PC-9 (cell line): ENCODE data around the gene PVALEF. TPM values are rescaled to one million over a fixed set of nuclear protein-coding genes. Genes with fewer than 3 reads are reported as not detected.

Experiments used
- BruUV-seq: library from RNA; stranded (reverse); fragments of 400-500 nt; replicated peaks from 2 replicates; lab custom pipeline; 2021; lab: Mats Ljungman, UMichigan
- CTCF ChIA-PET: fragments of 300-600 bp; sonication (Branson Sonifier 250); formaldehyde crosslinking; loops from one replicate; lab custom pipeline; 2022; ENCODE audit warnings: antibody characterized with exemption; lab: Charles Lee
- POLR2A ChIA-PET: fragments of 300-600 bp; sonication (Branson Sonifier 250); formaldehyde crosslinking; loops from one replicate; lab custom pipeline; 2022; ENCODE audit warnings: antibody characterized with exemption; ENCODE audit not compliant: unreplicated experiment; lab: Charles Lee
- DNase-seq, 2 experiments: peaks; one replicate each; pipeline versions ENCODE4 v3.0.0 to v3.0.0-alpha.2; 2015 to 2022; ENCODE audit warnings: mixed read lengths in 1 of 2
- H2AFZ ChIP-seq: fragments of 200-600 bp; sonication (generic); 2 replicates; pipeline ENCODE4 v1.8.1; 2017; ENCODE audit warnings: antibody characterized with exemption
- H3F3A ChIP-seq: fragments of 200-600 bp; sonication (generic); 2 replicates; pipeline ENCODE4 v1.8.1; 2017; ENCODE audit warnings: antibody characterized with exemption, mild to moderate bottlenecking, low read depth; ENCODE audit not compliant: insufficient read depth
- H3K27ac ChIP-seq: fragments of 200-600 bp; sonication (generic); 2 replicates; pipeline ENCODE4 v1.6.1; 2016; ENCODE audit warnings: mixed run types
- H3K27me3 ChIP-seq: fragments of 200-600 bp; sonication (generic); 2 replicates; pipeline ENCODE4 v1.6.1; 2016; ENCODE audit warnings: low read depth, mixed run types; ENCODE audit not compliant: insufficient read depth
- H3K36me3 ChIP-seq: fragments of 200-600 bp; sonication (generic); 2 replicates; pipeline ENCODE4 v1.6.1; 2016; ENCODE audit warnings: low read depth, mixed run types
- H3K4me1 ChIP-seq: fragments of 200-600 bp; sonication (generic); replicated peaks from 2 replicates; pipeline ENCODE4 v1.6.1; 2016; ENCODE audit warnings: mixed run types; ENCODE audit not compliant: insufficient read depth
- H3K4me2 ChIP-seq: fragments of 200-600 bp; sonication (generic); 2 replicates; pipeline ENCODE4 v1.6.1; 2017; ENCODE audit warnings: mixed run types
- H3K4me3 ChIP-seq: fragments of 200-600 bp; sonication (generic); 2 replicates; pipeline ENCODE4 v1.6.1; 2016; ENCODE audit warnings: mixed run types
- H3K79me2 ChIP-seq: fragments of 200-600 bp; sonication (generic); 2 replicates; pipeline ENCODE4 v1.6.1; 2017; ENCODE audit warnings: low read depth, mixed run types
- H3K9me2 ChIP-seq: fragments of 200-600 bp; sonication (generic); 2 replicates; pipeline ENCODE4 v1.8.1; 2017; ENCODE audit warnings: mild to moderate bottlenecking; ENCODE audit not compliant: insufficient read depth
- H3K9me3 ChIP-seq: fragments of 200-600 bp; sonication (generic); 2 replicates; pipeline ENCODE4 v1.8.1; 2016; ENCODE audit warnings: low read depth; ENCODE audit not compliant: insufficient read depth
- H4K20me1 ChIP-seq: fragments of 200-600 bp; sonication (generic); 2 replicates; pipeline ENCODE4 v1.8.1; 2017; ENCODE audit not compliant: insufficient read depth
- CTCF ChIP-seq: fragments of 200-600 bp; sonication (generic); conservative IDR thresholded peaks from 2 replicates; pipeline ENCODE4 v1.6.1; 2017; ENCODE audit warnings: mixed run types, antibody characterized with exemption, mild to moderate bottlenecking, moderate library complexity
- EZH2 ChIP-seq: fragments of 200-600 bp; sonication (generic); IDR thresholded peaks from 2 replicates; pipeline ENCODE4 v1.8.0; 2017; ENCODE audit warnings: antibody characterized with exemption, low read depth
- intact Hi-C: fragments of 100-400 bp; cut with micrococcal nuclease; formaldehyde crosslinking; loops from one replicate; pipeline ENCODE4 v1.10.0; 2022; ENCODE audit not compliant: unreplicated experiment
- total RNA-seq: library from RNA; stranded (reverse); gene quantifications from 2 replicates; pipeline ENCODE4 v1.2.3, GENCODE V29; 2021

PVALEF gene
- total RNA-seq, 1 experiment from 2014 or later: not detected

DNA sequence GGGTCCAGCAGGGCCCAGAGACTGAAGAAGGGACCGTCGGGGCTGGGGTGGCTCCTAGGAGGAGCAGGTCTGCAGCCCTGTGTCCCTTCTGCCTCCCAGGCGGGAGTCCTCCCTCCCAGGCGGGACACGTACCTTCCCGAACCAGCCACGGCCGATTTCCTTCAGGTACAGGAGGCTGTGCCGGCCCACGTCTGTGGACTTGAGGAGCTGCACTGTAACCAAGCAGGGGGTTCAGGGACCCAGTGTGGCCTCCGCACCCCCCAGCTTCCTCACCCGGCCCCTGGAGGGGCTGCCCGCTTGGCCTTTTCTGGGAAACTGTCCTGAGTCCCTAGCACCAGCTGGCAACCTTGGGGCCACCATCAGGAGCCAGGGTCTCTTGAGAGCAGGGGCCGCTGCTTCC, 37.0 kb upstream of the PVALEF start:
- Histone ChIP-seq H3K27me3 (no peaks in the 10 kb centered on the region), H3F3A (no peaks in the 10 kb centered on the region), H3K27ac (no peak overlapping the region), H3K4me1 (no peaks in the 10 kb centered on the region), H3K36me3 (no peaks in the 10 kb centered on the region), H3K9me3 (no peaks in the 10 kb centered on the region), H4K20me1 (no peaks in the 10 kb centered on the region), H3K79me2 (no peaks in the 10 kb centered on the region), H3K4me2 (no peak overlapping the region), H3K9me2 (no peaks in the 10 kb centered on the region), H3K4me3 (no peak overlapping the region), H2AFZ (no peak overlapping the region)
- TF ChIP-seq CTCF: no peak
- no peak for TF ChIP-seq EZH2
- DNase-seq: no peak
- intact Hi-C loops: no loop called here
- ChIA-PET POLR2A (no interaction called here), CTCF (no interaction called here)
- no TSS peak for BruUV-seq

GRCh38 chr17:81128774-81129173, 36.5 kb upstream of the PVALEF start:
- H3K9me3 ChIP-seq: no peaks in the 10 kb centered on the region
- H3K9me2 ChIP-seq: no peaks in the 10 kb centered on the region
- intact Hi-C loops: no loop called here
- no peak overlapping the region for H3K4me3 ChIP-seq
- no peaks in the 10 kb centered on the region for H3F3A ChIP-seq
- H3K79me2 ChIP-seq: no peaks in the 10 kb centered on the region
- no peaks in the 10 kb centered on the region for H3K27me3 ChIP-seq
- H4K20me1 ChIP-seq: no peaks in the 10 kb centered on the region
- no peaks in the 10 kb centered on the region for H3K36me3 ChIP-seq
- BruUV-seq: no TSS peak
- H3K4me2 ChIP-seq: no peak overlapping the region
- H3K27ac ChIP-seq: no peak overlapping the region
- no peak overlapping the region for H2AFZ ChIP-seq
- no peaks in the 10 kb centered on the region for H3K4me1 ChIP-seq
- POLR2A ChIA-PET: no interaction called here
- TF ChIP-seq EZH2 (no peak), CTCF (no peak)
- CTCF ChIA-PET: no interaction called here
- DNase-seq: no peak

GRCh38 chr17:81129289-81129688, 36.0 kb upstream of the PVALEF start:
- DNase-seq: no peak
- H3F3A ChIP-seq: no peaks in the 10 kb centered on the region
- ChIA-PET POLR2A (no interaction called here), CTCF (no interaction called here)
- H3K9me3 ChIP-seq: no peaks in the 10 kb centered on the region
- no peak; the same call in 1 of the 2 replicates for TF ChIP-seq CTCF
- no peak for TF ChIP-seq EZH2
- BruUV-seq: no TSS peak
- no peaks in the 10 kb centered on the region for H4K20me1 ChIP-seq
- intact Hi-C loops: no loop called here
- H3K27me3 ChIP-seq: no peaks in the 10 kb centered on the region
- H3K36me3 ChIP-seq: no peaks in the 10 kb centered on the region
- H3K4me1 ChIP-seq: no peaks in the 10 kb centered on the region
- H3K4me2 ChIP-seq: no peak overlapping the region
- no peak overlapping the region for H2AFZ ChIP-seq
- no peaks in the 10 kb centered on the region for H3K9me2 ChIP-seq
- no peak overlapping the region for H3K27ac ChIP-seq
- H3K4me3 ChIP-seq: no peak overlapping the region
- no peaks in the 10 kb centered on the region for H3K79me2 ChIP-seq
